ENCODE results near the gene NDUFAF8. TPM values are rescaled to one million over a fixed set of nuclear protein-coding genes. Genes with fewer than 3 reads are reported as not detected.

The NDUFAF8 gene
- total and polyA plus RNA-seq, 9 donors, result 14.6 to 66.3 (median 33.9) TPM

- TF ChIP-seq EP300 (IDR thresholded peaks at IDR 0.05) (no peak), POLR2A (IDR thresholded peaks at IDR 0.05) (no peak), CTCF (IDR thresholded peaks at IDR 0.05) (no peak)
- Histone ChIP-seq H3K4me1 (ENCODE audit: insufficient read depth) (peaks cover 3% of the 10 kb centered on the region), H3K9me3 (no peaks in the 10 kb centered on the region), H3K4me3 (no peak overlapping the region), H3K27me3 (no peaks in the 10 kb centered on the region), H3K27ac (no peak overlapping the region), H3K36me3 (no peaks in the 10 kb centered on the region)
- 87 to 89% (median 89%) methylated on average over 24 to 31 of the region's 31 CpGs for WGBS, 3 donors
- intact Hi-C loops (cut with DNase I), result loop anchor here (5.0 to 10.0 kb wide), 2 partner anchors 352 to 354 kb away; no protein-coding TSS in a partner anchor
- DNase-seq, result no peak
Observed at GRCh38 chr17:81250286-81251093, 11.4 kb downstream of the NDUFAF8 start.

- Histone ChIP-seq H3K4me3 (no peak overlapping the region), H3K27me3 (no peaks in the 10 kb centered on the region), H3K4me1 (ENCODE audit: insufficient read depth) (peaks cover 3% of the 10 kb centered on the region), H3K27ac (no peak overlapping the region), H3K9me3 (no peaks in the 10 kb centered on the region), H3K36me3 (no peaks in the 10 kb centered on the region)
- WGBS, 3 donors, result 76 to 81% (median 79%) methylated on average over 25 of the region's 25 CpGs
- no peak for TF ChIP-seq EP300 (IDR thresholded peaks at IDR 0.05)
- DNase-seq, result no peak
- intact Hi-C loops (cut with DNase I), result loop anchor here (5.0 to 10.0 kb wide), 2 partner anchors 351 to 354 kb away; no protein-coding TSS in a partner anchor
Observed at GRCh38 chr17:81251094-81251708, 12.1 kb downstream of the NDUFAF8 start.

- WGBS, 3 donors, result 84 to 86% (median 86%) methylated on average over 29 of the region's 29 CpGs
Observed at GRCh38 chr17:81251709-81252301, 12.7 kb downstream of the NDUFAF8 start.

GRCh38 chr17:81252326-81252986 lies 13.3 kb downstream of the NDUFAF8 start:
- no peaks in the 10 kb centered on the region for H3K9me3 ChIP-seq
- intact Hi-C loops (cut with DNase I), result loop anchor here (2.0 to 10.0 kb wide), 4 partner anchors 232 to 352 kb away; no protein-coding TSS in a partner anchor
- H3K27me3 ChIP-seq, result no peaks in the 10 kb centered on the region
- no peak for DNase-seq
- 85 to 86% (median 85%) methylated on average over 15 of the region's 15 CpGs for WGBS, 3 donors
- H3K36me3 ChIP-seq, result no peaks in the 10 kb centered on the region
- H3K4me1 ChIP-seq (ENCODE audit: insufficient read depth), result peaks cover 3% of the 10 kb centered on the region
- no peak overlapping the region for H3K27ac ChIP-seq
- TF ChIP-seq POLR2A (IDR thresholded peaks at IDR 0.05), result no peak
- TF ChIP-seq EP300 (IDR thresholded peaks at IDR 0.05), result no peak
- no peak for TF ChIP-seq CTCF (IDR thresholded peaks at IDR 0.05)
- no peak overlapping the region for H3K4me3 ChIP-seq

More at GRCh38 chr17:81251709-81252301, 12.7 kb downstream of the NDUFAF8 start:
- no peak for DNase-seq
- H3K36me3 ChIP-seq, result no peaks in the 10 kb centered on the region
- H3K9me3 ChIP-seq, result no peaks in the 10 kb centered on the region
- no peaks in the 10 kb centered on the region for H3K27me3 ChIP-seq
- intact Hi-C loops (cut with DNase I), result loop anchor here (2.0 to 10.0 kb wide), 4 partner anchors 233 to 353 kb away; no protein-coding TSS in a partner anchor
- H3K4me3 ChIP-seq, result no peak overlapping the region
- H3K4me1 ChIP-seq (ENCODE audit: insufficient read depth), result peaks cover 3% of the 10 kb centered on the region
- no peak overlapping the region for H3K27ac ChIP-seq
- no peak for TF ChIP-seq EP300 (IDR thresholded peaks at IDR 0.05)
- TF ChIP-seq POLR2A (IDR thresholded peaks at IDR 0.05), result no peak
- no peak for TF ChIP-seq CTCF (IDR thresholded peaks at IDR 0.05)
